Endothelial cell (in vitro differentiated cells): ENCODE results near the gene DUSP22. TPM values are rescaled to one million over a fixed set of nuclear protein-coding genes. Genes with fewer than 3 reads are reported as not detected.

ENCODE experiments used
- DNase-seq: peaks from one replicate; pipeline ENCODE4 v3.0.0; 2021; ENCODE audit warnings: low spot score
- H3K27ac Mint-ChIP-seq: one replicate; pipeline ENCODE4 v1.8.0; 2021; ENCODE audit warnings: mixed read lengths, inconsistent platforms; ENCODE audit not compliant: unreplicated experiment
- H3K27me3 Mint-ChIP-seq: one replicate; pipeline ENCODE4 v1.8.0; 2021; ENCODE audit warnings: mild to moderate bottlenecking, moderate library complexity, mixed read lengths, inconsistent platforms; ENCODE audit not compliant: unreplicated experiment
- H3K36me3 Mint-ChIP-seq: one replicate; pipeline ENCODE4 v1.8.0; 2021; ENCODE audit warnings: mild to moderate bottlenecking, low read depth, mixed read lengths, inconsistent platforms; ENCODE audit not compliant: unreplicated experiment
- H3K4me1 Mint-ChIP-seq: one replicate; pipeline ENCODE4 v1.8.0; 2021; ENCODE audit warnings: mild to moderate bottlenecking, mixed read lengths, inconsistent platforms; ENCODE audit not compliant: unreplicated experiment
- H3K4me3 Mint-ChIP-seq: one replicate; pipeline ENCODE4 v1.8.0; 2021; ENCODE audit warnings: mild to moderate bottlenecking, mixed read lengths, inconsistent platforms; ENCODE audit not compliant: unreplicated experiment
- H3K9me3 Mint-ChIP-seq: one replicate; pipeline ENCODE4 v1.8.0; 2021; ENCODE audit warnings: mixed read lengths, inconsistent platforms; ENCODE audit not compliant: unreplicated experiment
- CTCF ChIP-seq: fragments of 200-600 bp; sonication (generic); IDR thresholded peaks from one replicate; pipeline ENCODE4 v1.5.0; 2021; ENCODE audit warnings: antibody characterized with exemption; ENCODE audit not compliant: unreplicated experiment
- total RNA-seq: library from RNA; stranded (reverse); fragmentation: NEBNext Ultra II Directional; extraction: Animal tissue kit (Norgen Biotek cat#: 25700); gene quantifications from one replicate; pipeline ENCODE4 v1.2.1, GENCODE V29; 2021; ENCODE audit not compliant: unreplicated experiment

DUSP22 gene
- total RNA-seq, 1 donor from 2014 or later = 57.3 TPM

DNA sequence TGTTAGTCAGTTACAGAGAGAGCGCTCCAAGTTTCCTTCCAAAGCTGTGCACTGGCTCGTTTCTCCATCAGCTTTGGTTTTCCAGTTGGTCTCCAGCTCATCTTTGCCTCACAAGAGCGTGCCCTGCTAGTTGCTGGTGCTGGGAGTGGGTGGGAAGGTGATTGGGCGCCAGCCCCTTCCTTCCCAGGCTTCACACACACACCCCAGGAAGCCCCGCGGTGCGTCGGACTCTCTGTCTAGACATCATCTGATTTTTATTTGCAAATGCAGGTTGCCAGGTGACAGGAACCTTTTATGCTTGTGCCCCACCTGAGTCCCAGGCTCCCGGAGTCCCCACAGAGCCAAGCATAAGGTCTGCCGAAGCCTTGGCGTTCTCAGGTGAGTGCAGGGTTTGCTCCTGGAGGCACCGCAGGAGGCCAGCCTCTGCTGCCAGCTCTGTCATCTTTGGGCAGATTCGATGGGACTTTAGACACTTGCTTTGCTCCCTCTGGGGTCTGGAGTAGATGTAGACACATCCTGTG is 106.3 kb downstream of the DUSP22 start:
- TF ChIP-seq CTCF = no peak
- no peak overlapping the region for H3K27ac Mint-ChIP-seq
- no peak overlapping the region for H3K4me3 Mint-ChIP-seq
- H3K27me3 Mint-ChIP-seq = peaks cover 12% of the 10 kb centered on the region
- peaks cover 7% of the 10 kb centered on the region for H3K36me3 Mint-ChIP-seq
- H3K9me3 Mint-ChIP-seq = no peaks in the 10 kb centered on the region
- DNase-seq = no peak
- peaks cover 10% of the 10 kb centered on the region for H3K4me1 Mint-ChIP-seq

GRCh38 chr6:399785-400534 is 107.7 kb downstream of the DUSP22 start:
- no peak overlapping the region for H3K27ac Mint-ChIP-seq
- TF ChIP-seq CTCF = no peak
- H3K36me3 Mint-ChIP-seq = no peaks in the 10 kb centered on the region
- no peak overlapping the region for H3K4me3 Mint-ChIP-seq
- H3K4me1 Mint-ChIP-seq = peaks cover 4% of the 10 kb centered on the region
- H3K9me3 Mint-ChIP-seq = no peaks in the 10 kb centered on the region
- H3K27me3 Mint-ChIP-seq = peaks cover 4% of the 10 kb centered on the region
- DNase-seq = no peak

GRCh38 chr6:400815-401214 is 108.5 kb downstream of the DUSP22 start:
- no peak for TF ChIP-seq CTCF

More at GRCh38 chr6:400815-401214, 108.5 kb downstream of the DUSP22 start:
- no peak overlapping the region for H3K4me3 Mint-ChIP-seq
- H3K27ac Mint-ChIP-seq = no peak overlapping the region
- H3K36me3 Mint-ChIP-seq = peaks cover under 1% of the 10 kb centered on the region
- no peak for DNase-seq
- H3K27me3 Mint-ChIP-seq = peaks cover 2% of the 10 kb centered on the region
- no peaks in the 10 kb centered on the region for H3K9me3 Mint-ChIP-seq
- H3K4me1 Mint-ChIP-seq = peaks cover under 1% of the 10 kb centered on the region

Other genes starting within 250 kb of the DUSP22 start
- gene IRF4, start 99.3 kb downstream of the DUSP22 start, total RNA-seq = not detected